T-helper 2 cell treated with Interferon-gamma antibody and Interleukin-4, amounts not matched to agents 5 μg/mL and 100 μg/mL, for 36 hours (primary cell): Measurements from ENCODE around the gene CAP2.
"Not testable (repeated sequence)": the region's sequence is repeated elsewhere in the genome, so short reads cannot be mapped to it uniquely, and the experiment has no call there.

ENCODE experiments used
- DNase-seq: peaks from one replicate; pipeline ENCODE4 v3.0.0; 2021; ENCODE audit warnings: low spot score
- H3K27ac Mint-ChIP-seq: one replicate; pipeline ENCODE4 v1.8.0; 2021; ENCODE audit warnings: mild to moderate bottlenecking, mixed read lengths
- H3K27me3 Mint-ChIP-seq: one replicate; pipeline ENCODE4 v1.8.0; 2021; ENCODE audit warnings: low read depth, mixed read lengths
- H3K36me3 Mint-ChIP-seq: one replicate; pipeline ENCODE4 v1.8.0; 2021; ENCODE audit warnings: low read depth, mixed read lengths
- H3K4me1 Mint-ChIP-seq: one replicate; pipeline ENCODE4 v1.8.0; 2021; ENCODE audit warnings: low read depth, mixed read lengths
- H3K4me3 Mint-ChIP-seq: one replicate; pipeline ENCODE4 v1.8.0; 2022; ENCODE audit warnings: mild to moderate bottlenecking, moderate library complexity, mixed read lengths
- H3K9me3 Mint-ChIP-seq: one replicate; pipeline ENCODE4 v1.8.0; 2021; ENCODE audit warnings: mixed read lengths

The CAP2 gene

DNA sequence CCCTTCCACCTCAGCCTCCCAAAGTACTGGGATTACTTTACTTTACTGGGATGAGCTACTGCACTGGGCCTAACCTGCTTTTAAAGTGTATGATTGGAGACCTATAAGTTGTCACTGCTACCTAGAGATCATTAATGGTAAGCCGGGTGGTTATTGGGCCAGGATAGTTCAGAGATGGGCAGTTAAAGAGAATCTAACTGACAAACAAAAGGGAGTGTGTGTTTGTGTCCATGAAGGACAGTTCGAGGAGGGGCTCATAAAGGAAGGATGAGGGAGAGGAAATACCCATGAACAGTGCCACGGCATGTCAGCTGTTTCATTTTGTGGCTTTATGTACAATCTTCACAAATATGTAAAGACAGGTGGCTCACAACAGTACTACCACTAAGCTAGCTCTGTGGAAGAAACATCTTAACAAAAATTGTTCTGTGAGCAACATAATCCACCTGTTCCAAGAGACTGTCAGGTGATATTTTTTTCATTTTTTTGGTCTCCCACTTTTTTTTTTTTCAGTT is 137.0 kb downstream of the CAP2 start:
- H3K4me3 Mint-ChIP-seq: no peak overlapping the region
- no peaks in the 10 kb centered on the region for H3K4me1 Mint-ChIP-seq
- no peaks in the 10 kb centered on the region for H3K36me3 Mint-ChIP-seq
- no peaks in the 10 kb centered on the region for H3K9me3 Mint-ChIP-seq
- H3K27me3 Mint-ChIP-seq: peaks cover 7% of the 10 kb centered on the region
- DNase-seq: no peak
- no peak overlapping the region for H3K27ac Mint-ChIP-seq

DNA sequence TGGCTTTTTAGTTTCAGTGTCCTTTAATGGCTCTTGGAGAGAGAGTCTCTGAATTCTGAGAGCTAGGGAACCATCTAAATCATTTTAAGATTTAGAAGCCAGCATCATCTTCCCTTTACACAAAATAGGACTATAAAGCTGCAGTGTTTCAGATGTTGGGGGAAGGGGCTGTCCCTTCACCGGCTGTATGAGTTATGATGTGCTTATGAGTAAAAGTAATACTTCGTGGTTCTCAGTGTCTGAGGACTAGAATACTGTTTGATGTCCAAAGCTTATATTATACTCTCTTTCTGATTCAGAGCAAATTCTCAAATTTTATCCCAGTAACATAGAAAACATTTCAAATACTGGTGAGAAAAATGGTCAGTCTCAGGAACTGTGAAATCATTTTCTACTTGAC is 143.2 kb downstream of the CAP2 start:
- DNase-seq: peak; percentile 9
- H3K9me3 Mint-ChIP-seq: no peaks in the 10 kb centered on the region
- no peaks in the 10 kb centered on the region for H3K36me3 Mint-ChIP-seq
- H3K27me3 Mint-ChIP-seq: peaks cover 6% of the 10 kb centered on the region
- H3K27ac Mint-ChIP-seq: no peak overlapping the region
- H3K4me1 Mint-ChIP-seq: no peaks in the 10 kb centered on the region
- H3K4me3 Mint-ChIP-seq: no peak overlapping the region

DNA sequence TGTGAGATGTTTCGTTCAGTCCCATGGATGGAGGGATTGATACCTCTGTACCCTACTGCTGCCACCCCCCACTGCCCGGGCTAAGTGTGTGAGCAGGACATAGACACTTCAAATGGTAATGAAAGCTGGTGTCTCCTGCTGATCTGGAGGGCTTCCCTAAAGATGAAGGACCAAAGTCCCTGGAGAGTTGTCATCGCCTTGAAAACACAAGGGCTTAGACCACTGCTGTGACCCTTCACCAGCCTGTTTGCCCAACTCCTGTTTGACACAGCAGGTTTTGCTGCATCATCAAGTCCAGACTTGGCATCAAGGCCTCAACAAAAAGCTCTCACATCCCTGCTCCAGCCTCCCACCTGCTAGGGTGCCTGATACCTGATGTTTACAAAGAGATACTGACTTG is 148.8 kb downstream of the CAP2 start:
- H3K27me3 Mint-ChIP-seq: peaks cover 7% of the 10 kb centered on the region
- no peaks in the 10 kb centered on the region for H3K4me1 Mint-ChIP-seq
- H3K9me3 Mint-ChIP-seq: no peaks in the 10 kb centered on the region
- H3K4me3 Mint-ChIP-seq: no peak overlapping the region
- H3K27ac Mint-ChIP-seq: no peak overlapping the region
- H3K36me3 Mint-ChIP-seq: no peaks in the 10 kb centered on the region
- DNase-seq: no peak

DNA sequence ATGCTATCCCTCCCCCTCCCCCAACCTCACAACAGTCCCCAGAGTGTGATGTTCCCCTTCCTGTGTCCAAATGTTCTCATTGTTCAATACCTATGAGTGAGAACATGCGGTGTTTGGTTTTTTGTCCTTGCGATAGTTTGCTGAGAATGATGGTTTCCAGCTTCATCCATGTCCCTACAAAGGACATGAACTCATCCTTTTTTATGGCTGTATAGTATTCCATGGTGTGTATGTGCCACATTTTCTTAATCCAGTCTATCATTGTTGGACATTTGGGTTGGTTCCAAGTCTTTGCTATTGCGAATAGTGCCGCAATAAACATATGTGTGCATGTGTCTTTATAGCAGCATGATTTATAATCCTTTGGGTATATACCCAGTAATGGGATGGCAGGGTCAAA is 152.3 kb downstream of the CAP2 start:
- not testable (repeated sequence) for H3K4me3 Mint-ChIP-seq, DNase-seq, H3K36me3 Mint-ChIP-seq, H3K27me3 Mint-ChIP-seq, H3K4me1 Mint-ChIP-seq, H3K9me3 Mint-ChIP-seq, H3K27ac Mint-ChIP-seq

DNA sequence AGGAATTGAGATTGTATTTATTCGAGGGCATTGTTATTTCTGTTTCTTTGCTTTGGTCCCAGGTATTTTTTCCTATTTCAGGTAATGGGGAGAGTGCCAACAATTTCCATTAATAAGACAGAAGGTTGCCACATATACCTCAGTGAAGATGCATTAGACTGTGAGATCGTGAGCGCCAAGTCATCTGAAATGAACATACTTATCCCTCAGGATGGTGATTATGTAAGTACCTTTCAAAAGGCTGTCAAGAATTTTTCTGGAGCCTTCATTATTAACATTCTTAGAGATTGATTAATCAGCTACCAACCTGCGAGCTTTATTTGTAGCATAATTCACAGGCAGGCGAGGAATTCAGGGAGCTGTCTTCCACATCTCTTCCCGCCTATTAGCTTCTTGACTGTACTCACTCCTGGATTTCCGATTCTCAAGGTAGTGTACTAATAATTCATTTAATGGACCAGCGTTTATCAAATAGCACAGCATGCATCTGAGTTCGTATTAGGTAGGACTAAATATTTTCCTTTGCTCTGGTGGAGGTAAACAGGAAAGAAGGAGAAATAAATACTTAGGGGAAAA is 158.1 kb downstream of the CAP2 start:
- Mint-ChIP-seq H3K36me3 (no peaks in the 10 kb centered on the region), H3K4me3 (no peak overlapping the region), H3K27me3 (no peaks in the 10 kb centered on the region), H3K9me3 (no peaks in the 10 kb centered on the region), H3K27ac (no peak overlapping the region), H3K4me1 (no peaks in the 10 kb centered on the region)
- DNase-seq: no peak

DNA sequence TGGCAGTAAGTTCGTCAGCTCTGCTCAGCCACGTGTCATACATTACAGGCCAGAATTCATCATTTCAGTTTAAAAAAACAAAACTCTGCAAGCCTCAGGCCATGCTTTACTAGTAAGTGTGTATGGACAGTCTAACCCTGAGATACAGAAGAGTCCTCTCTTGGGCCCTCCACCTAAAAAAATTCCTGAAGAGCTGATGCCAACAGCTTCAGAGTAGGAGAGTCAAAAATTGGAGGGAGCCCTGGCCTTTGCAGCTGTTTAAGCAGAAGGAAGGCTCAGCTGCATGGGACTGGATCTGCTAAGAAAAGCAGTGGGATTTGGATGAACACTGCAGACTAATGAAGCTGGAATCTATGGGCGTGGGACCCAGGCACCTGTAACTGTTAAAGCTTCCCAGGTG is 159.5 kb downstream of the CAP2 start:
- no peaks in the 10 kb centered on the region for H3K27me3 Mint-ChIP-seq
- H3K4me3 Mint-ChIP-seq: no peak overlapping the region
- no peaks in the 10 kb centered on the region for H3K9me3 Mint-ChIP-seq
- no peaks in the 10 kb centered on the region for H3K36me3 Mint-ChIP-seq
- no peaks in the 10 kb centered on the region for H3K4me1 Mint-ChIP-seq
- DNase-seq: no peak
- no peak overlapping the region for H3K27ac Mint-ChIP-seq

DNA sequence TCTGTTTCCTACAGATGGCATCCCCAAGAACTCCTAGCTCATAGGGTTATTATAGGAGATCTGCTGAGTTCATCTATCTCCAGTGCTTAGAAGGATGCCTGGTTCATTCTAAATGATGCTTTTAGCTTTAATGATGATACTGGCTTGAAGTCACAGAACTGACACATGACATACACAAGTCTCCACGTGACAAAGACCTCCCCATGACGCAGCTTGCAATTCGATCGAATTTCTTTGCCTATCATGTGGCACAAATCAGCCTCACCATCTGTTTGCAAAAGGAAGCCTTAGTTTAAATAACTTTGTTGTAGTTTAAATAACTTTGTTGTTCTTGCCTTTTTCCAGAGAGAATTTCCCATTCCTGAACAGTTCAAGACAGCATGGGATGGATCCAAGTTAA is 162.6 kb downstream of the CAP2 start:
- Mint-ChIP-seq H3K27ac (no peak overlapping the region), H3K4me1 (no peaks in the 10 kb centered on the region), H3K4me3 (no peak overlapping the region), H3K36me3 (no peaks in the 10 kb centered on the region), H3K27me3 (no peaks in the 10 kb centered on the region), H3K9me3 (peaks cover 5% of the 10 kb centered on the region)
- DNase-seq: no peak

DNA sequence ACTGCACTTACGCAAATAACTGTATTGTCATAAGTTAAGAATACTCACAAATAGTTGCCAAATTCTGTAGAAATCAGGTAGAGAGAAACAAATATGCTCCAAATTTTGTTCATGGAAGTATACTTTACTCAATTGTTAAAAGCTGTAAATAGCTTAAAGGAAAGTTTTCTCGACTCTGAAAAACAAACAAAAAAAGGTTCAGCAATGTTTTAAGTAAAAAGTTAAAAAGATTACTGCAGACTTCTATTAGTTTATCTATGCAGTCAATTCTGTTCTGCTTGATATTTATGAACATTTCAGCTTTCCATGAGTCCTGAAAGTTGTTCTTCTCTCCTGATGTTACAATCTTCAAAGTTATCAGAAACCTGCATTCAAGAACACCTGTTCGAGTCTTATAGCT is 169.2 kb downstream of the CAP2 start:
- Mint-ChIP-seq H3K36me3 (peaks cover 1% of the 10 kb centered on the region), H3K27ac (no peak overlapping the region), H3K27me3 (no peaks in the 10 kb centered on the region), H3K4me1 (no peaks in the 10 kb centered on the region), H3K4me3 (no peak overlapping the region), H3K9me3 (peaks cover 27% of the 10 kb centered on the region)
- DNase-seq: no peak

DNA sequence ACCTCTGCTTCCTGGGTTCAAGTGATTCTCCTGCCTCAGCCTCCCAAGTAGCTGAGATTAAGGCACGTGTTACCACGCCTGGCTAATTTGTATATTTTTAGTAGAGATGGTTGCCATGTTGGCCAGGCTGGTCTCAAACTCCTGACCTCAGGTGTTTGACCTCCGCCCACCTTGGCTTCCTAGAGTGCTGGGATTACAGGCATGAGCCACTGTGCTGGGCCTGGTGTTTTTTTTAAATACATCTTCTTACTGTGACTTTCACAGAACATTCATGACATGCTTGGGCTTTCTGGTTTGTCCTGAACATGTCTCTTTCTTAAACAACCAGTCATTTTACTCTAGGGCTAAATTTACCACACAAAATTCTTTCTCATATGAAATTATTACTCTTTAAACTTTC is 172.0 kb downstream of the CAP2 start:
- Mint-ChIP-seq H3K4me1 (no peaks in the 10 kb centered on the region), H3K9me3 (peaks cover 22% of the 10 kb centered on the region), H3K36me3 (peaks cover 1% of the 10 kb centered on the region), H3K27me3 (peaks cover 3% of the 10 kb centered on the region), H3K27ac (no peak overlapping the region), H3K4me3 (no peak overlapping the region)
- DNase-seq: no peak

DNA sequence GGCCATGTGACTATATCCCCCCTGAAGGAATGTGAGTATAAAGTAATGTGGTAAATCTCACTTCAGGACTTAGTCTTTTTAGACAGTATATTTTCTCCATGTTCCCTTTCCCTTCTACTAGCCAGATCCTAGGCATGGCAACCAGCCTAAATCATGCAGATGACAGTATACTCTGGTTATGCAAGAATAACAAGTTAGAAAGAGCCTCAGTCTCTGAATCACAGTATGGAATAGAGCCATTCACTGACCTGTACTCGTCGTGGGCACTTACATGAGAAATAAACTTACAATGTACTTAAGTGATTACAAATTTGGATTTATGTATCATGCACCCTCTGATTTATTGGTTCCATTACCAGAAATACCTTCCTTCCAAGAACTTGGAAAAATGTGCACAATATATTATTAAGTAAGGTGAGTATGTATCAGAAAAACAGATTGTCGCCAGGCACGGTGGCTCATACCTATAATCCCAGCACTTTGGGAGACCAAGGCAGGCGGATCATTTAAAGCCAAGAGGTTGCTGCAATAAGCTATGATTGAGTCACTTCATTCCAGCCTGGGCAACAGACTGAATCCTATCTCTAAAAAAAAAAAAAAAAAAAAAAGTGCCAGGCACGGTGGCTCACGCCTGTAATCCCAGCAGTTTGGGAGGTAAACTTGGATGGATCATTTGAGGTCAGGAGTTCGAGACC is 181.6 kb downstream of the CAP2 start:
- DNase-seq: no peak
- Mint-ChIP-seq H3K27ac (no peak overlapping the region), H3K36me3 (no peaks in the 10 kb centered on the region), H3K4me3 (no peak overlapping the region), H3K4me1 (no peaks in the 10 kb centered on the region), H3K27me3 (no peaks in the 10 kb centered on the region), H3K9me3 (peaks cover 8% of the 10 kb centered on the region)

DNA sequence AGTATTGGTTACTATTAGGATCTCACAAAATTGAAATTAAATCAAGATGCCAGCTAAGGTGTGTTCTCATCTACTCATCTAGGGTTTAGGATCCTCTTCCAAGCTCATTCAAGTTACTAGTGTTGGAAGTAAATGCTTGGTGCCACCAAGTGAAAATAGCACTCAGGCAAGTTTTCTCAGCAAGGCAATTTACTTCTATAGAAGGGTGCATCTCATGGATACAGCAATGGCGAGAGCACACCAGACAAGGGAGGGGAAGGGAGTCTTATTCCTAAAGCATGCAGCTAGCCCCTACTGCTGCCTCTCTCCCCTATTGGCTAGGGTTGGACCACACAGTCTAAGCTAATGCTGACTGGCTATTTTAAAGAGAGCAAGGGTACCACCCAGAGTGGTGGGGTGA is 183.7 kb downstream of the CAP2 start:
- Mint-ChIP-seq H3K4me1 (peaks cover 3% of the 10 kb centered on the region), H3K27me3 (peaks cover 9% of the 10 kb centered on the region), H3K4me3 (no peak overlapping the region), H3K9me3 (peaks cover 8% of the 10 kb centered on the region), H3K27ac (no peak overlapping the region), H3K36me3 (no peaks in the 10 kb centered on the region)
- no peak for DNase-seq

DNA sequence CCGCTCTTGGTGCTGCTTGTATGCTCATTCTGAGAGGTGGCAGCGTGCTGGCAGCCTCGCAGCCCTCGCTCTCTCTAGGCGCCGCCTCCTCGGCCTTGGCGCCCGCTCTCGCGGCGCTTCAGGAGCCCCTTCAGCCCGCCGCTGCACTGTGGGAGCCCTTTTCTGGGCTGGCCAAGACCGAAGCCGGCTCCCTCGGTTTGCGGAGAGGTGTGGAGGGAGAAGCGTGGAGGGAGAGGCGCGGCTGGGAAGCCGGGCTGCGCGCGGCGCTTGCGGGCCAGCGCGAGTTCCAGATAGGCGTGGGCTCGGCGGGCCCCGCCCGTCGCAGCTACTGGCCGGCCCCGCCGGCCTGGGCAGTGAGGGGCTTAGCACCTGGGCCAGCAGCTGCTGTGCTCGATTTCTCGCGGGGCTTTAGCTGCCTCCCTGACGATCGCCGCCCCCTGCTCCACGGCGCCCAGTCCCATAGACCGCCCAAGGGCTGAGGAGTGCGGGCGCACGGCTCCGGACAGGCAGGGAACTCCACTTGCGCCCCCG is 187.2 kb downstream of the CAP2 start:
- Mint-ChIP-seq H3K27me3 (peaks cover 9% of the 10 kb centered on the region), H3K4me3 (peak overlapping the region; percentile 74), H3K27ac (peak overlapping the region; percentile 63), H3K9me3 (peaks cover 8% of the 10 kb centered on the region), H3K4me1 (peaks cover 7% of the 10 kb centered on the region), H3K36me3 (no peaks in the 10 kb centered on the region)
- peak; percentile 25 for DNase-seq

DNA sequence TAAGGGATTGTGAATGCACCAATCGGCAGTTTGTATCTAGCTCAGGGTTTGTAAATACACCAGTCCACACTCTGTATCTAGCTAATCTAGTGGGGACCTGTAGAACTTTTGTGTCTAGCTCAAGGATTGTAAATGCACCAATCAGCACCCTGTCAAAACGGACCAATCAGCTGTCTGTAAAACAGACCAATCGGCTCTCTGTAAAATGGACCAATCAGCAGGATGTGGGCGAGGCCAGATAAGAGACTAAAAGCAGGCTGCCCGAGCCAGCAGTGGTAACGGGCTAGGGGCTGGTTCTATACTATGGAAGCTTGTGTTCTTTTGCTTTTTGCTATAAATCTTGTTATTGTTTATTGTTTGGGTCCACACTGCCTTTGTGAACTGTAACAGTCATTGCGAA is 187.9 kb downstream of the CAP2 start:
- DNase-seq, H3K27ac Mint-ChIP-seq, H3K4me1 Mint-ChIP-seq, H3K36me3 Mint-ChIP-seq, H3K27me3 Mint-ChIP-seq, H3K9me3 Mint-ChIP-seq: not testable (repeated sequence)
- peak overlapping the region; percentile 53 for H3K4me3 Mint-ChIP-seq

DNA sequence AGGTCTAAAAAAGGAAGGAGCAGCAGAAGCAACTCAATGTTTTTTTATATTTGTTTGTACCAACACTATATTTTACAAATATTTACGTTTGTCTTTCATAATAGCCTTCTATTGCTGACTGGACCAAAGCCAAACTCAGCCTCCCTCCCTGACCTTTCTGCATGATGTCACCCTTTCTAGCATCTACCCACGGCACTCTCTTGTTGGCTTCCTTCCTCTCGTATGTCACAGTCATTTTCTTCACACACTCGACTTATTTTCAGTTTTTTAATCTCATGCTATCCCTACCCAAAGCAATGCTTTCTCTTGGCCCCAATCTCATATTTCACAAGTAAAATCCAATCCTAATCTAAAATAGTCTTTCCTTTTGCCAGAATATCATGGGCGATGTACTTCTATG is 190.4 kb downstream of the CAP2 start:
- Mint-ChIP-seq H3K4me1 (peaks cover 7% of the 10 kb centered on the region), H3K36me3 (no peaks in the 10 kb centered on the region), H3K27ac (no peak overlapping the region), H3K27me3 (peaks cover 9% of the 10 kb centered on the region), H3K4me3 (no peak overlapping the region), H3K9me3 (no peaks in the 10 kb centered on the region)
- no peak for DNase-seq
